ENCODE data around the gene LANCL3. TPM values are rescaled to one million over a fixed set of nuclear protein-coding genes. Genes with fewer than 3 reads are reported as not detected.

The LANCL3 gene
- total RNA-seq, 1 experiment from 2014 or later = 2.5 TPM

GRCh38 chrX:37653397-37654085 lies 82.1 kb downstream of the LANCL3 start:
- Histone ChIP-seq H3K9me3 (ENCODE audit: low read depth, low read length, poor library complexity, severe bottlenecking) (no peaks in the 10 kb centered on the region), H3K4me1 (ENCODE audit: insufficient read depth, low read length, poor library complexity, severe bottlenecking) (no peaks in the 10 kb centered on the region), H3K36me3 (ENCODE audit: insufficient read depth, low read length, poor library complexity, severe bottlenecking) (no peaks in the 10 kb centered on the region), H3K27me3 (replicated peaks; ENCODE audit: insufficient read depth, low read depth, low read length, poor library complexity) (no peaks in the 10 kb centered on the region), H3K4me3 (ENCODE audit: low read depth, low read length, poor library complexity, severe bottlenecking) (no peak overlapping the region), H3K27ac (ENCODE audit: low read depth, low read length, poor library complexity, severe bottlenecking) (no peak overlapping the region)
- ChIA-PET CTCF (no interaction called here), POLR2A (ENCODE audit: low non-redundant PET) (no interaction called here)
- BruUV-seq (replicated peaks) = no TSS peak
- TF ChIP-seq CTCF (conservative IDR thresholded peaks at IDR 0.05; ENCODE audit: low read depth, low read length) (no peak), EZH2 (IDR thresholded peaks at IDR 0.05; ENCODE audit: borderline replicate concordance, low read depth, low read length, poor library complexity, severe bottlenecking) (no peak)
- no peak for DNase-seq (ENCODE audit: low spot score)
- intact Hi-C loops (cut with micrococcal nuclease; ENCODE audit: unreplicated experiment) = no loop called here

- Histone ChIP-seq H3K36me3 (ENCODE audit: insufficient read depth, low read length, poor library complexity, severe bottlenecking) (no peaks in the 10 kb centered on the region), H3K9me3 (ENCODE audit: low read depth, low read length, poor library complexity, severe bottlenecking) (no peaks in the 10 kb centered on the region), H3K27ac (ENCODE audit: low read depth, low read length, poor library complexity, severe bottlenecking) (no peak overlapping the region), H3K27me3 (replicated peaks; ENCODE audit: insufficient read depth, low read depth, low read length, poor library complexity) (no peaks in the 10 kb centered on the region), H3K4me1 (ENCODE audit: insufficient read depth, low read length, poor library complexity, severe bottlenecking) (no peaks in the 10 kb centered on the region), H3K4me3 (ENCODE audit: low read depth, low read length, poor library complexity, severe bottlenecking) (no peak overlapping the region)
- ChIA-PET POLR2A (ENCODE audit: low non-redundant PET) (no interaction called here), CTCF (no interaction called here)
- TF ChIP-seq CTCF (conservative IDR thresholded peaks at IDR 0.05; ENCODE audit: low read depth, low read length) (no peak), EZH2 (IDR thresholded peaks at IDR 0.05; ENCODE audit: borderline replicate concordance, low read depth, low read length, poor library complexity, severe bottlenecking) (no peak)
- intact Hi-C loops (cut with micrococcal nuclease; ENCODE audit: unreplicated experiment) = no loop called here
- no TSS peak for BruUV-seq (replicated peaks)
- DNase-seq (ENCODE audit: low spot score) = no peak
Measured at GRCh38 chrX:37658343-37659030, 87.0 kb downstream of the LANCL3 start.

- BruUV-seq (replicated peaks) = no TSS peak
- ChIA-PET POLR2A (ENCODE audit: low non-redundant PET) (interaction anchor here (0.6 kb wide), 1 partner anchor 56 kb away, joined by 3 read pairs; no protein-coding TSS in a partner anchor), CTCF (no interaction called here)
- no peak for DNase-seq (ENCODE audit: low spot score)
- no peaks in the 10 kb centered on the region for H3K4me1 ChIP-seq (ENCODE audit: insufficient read depth, low read length, poor library complexity, severe bottlenecking)
- TF ChIP-seq EZH2 (IDR thresholded peaks at IDR 0.05; ENCODE audit: borderline replicate concordance, low read depth, low read length, poor library complexity, severe bottlenecking) (no peak), CTCF (conservative IDR thresholded peaks at IDR 0.05; ENCODE audit: low read depth, low read length) (no peak)
- no peaks in the 10 kb centered on the region for H3K27me3 ChIP-seq (replicated peaks; ENCODE audit: insufficient read depth, low read depth, low read length, poor library complexity)
- H3K27ac ChIP-seq (ENCODE audit: low read depth, low read length, poor library complexity, severe bottlenecking) = no peak overlapping the region
- no peak overlapping the region for H3K4me3 ChIP-seq (ENCODE audit: low read depth, low read length, poor library complexity, severe bottlenecking)
- H3K9me3 ChIP-seq (ENCODE audit: low read depth, low read length, poor library complexity, severe bottlenecking) = no peaks in the 10 kb centered on the region
- intact Hi-C loops (cut with micrococcal nuclease; ENCODE audit: unreplicated experiment) = no loop called here
- H3K36me3 ChIP-seq (ENCODE audit: insufficient read depth, low read length, poor library complexity, severe bottlenecking) = no peaks in the 10 kb centered on the region
Measured at GRCh38 chrX:37659047-37659446, 87.6 kb downstream of the LANCL3 start.
